ELF-1 (cell line): ENCODE data around the gene IFIT3.
"Not testable (repeated sequence)": the region's sequence is repeated elsewhere in the genome, so short reads cannot be mapped to it uniquely, and the experiment has no call there.

ENCODE experiments used
- DNase-seq: peaks from one replicate; pipeline ENCODE4 v3.0.0-alpha.2; 2016; ENCODE audit warnings: low read depth, low spot score

Gene IFIT3

GRCh38 chr10:89303161-89303560 lies 24.6 kb upstream of the IFIT3 start:
- DNase-seq: no peak

GRCh38 chr10:89304026-89304425 lies 23.8 kb upstream of the IFIT3 start:
- DNase-seq: no peak

- DNase-seq: no peak
Measured at GRCh38 chr10:89304446-89304845, 23.4 kb upstream of the IFIT3 start.

- no peak for DNase-seq
Measured at GRCh38 chr10:89304925-89305324, 22.9 kb upstream of the IFIT3 start.

GRCh38 chr10:89305766-89306433 lies 21.9 kb upstream of the IFIT3 start:
- DNase-seq: no peak

- DNase-seq: no peak
Measured at GRCh38 chr10:89306434-89307268, 21.1 kb upstream of the IFIT3 start.

GRCh38 chr10:89307269-89307577 lies 20.6 kb upstream of the IFIT3 start:
- DNase-seq: no peak

- no peak for DNase-seq
Measured at GRCh38 chr10:89308266-89308665, 19.5 kb upstream of the IFIT3 start.

GRCh38 chr10:89308736-89309135 lies 19.1 kb upstream of the IFIT3 start:
- no peak for DNase-seq

GRCh38 chr10:89309156-89310055 lies 18.4 kb upstream of the IFIT3 start:
- DNase-seq: no peak

GRCh38 chr10:89310056-89310893 lies 17.5 kb upstream of the IFIT3 start:
- no peak for DNase-seq

GRCh38 chr10:89312973-89313372 lies 14.8 kb upstream of the IFIT3 start:
- DNase-seq: no peak

- DNase-seq: no peak
Measured at GRCh38 chr10:89314676-89315075, 13.1 kb upstream of the IFIT3 start.

GRCh38 chr10:89318047-89318446 lies 9.8 kb upstream of the IFIT3 start:
- not testable (repeated sequence) for DNase-seq

- DNase-seq: not testable (repeated sequence)
Measured at GRCh38 chr10:89325081-89325480, 2.7 kb upstream of the IFIT3 start.

GRCh38 chr10:89325856-89326255 lies 1.9 kb upstream of the IFIT3 start:
- not testable (repeated sequence) for DNase-seq

GRCh38 chr10:89329151-89329550 lies 1.4 kb downstream of the IFIT3 start:
- no peak for DNase-seq

- DNase-seq: not testable (repeated sequence)
Measured at GRCh38 chr10:89330014-89330413, 2.2 kb downstream of the IFIT3 start.

GRCh38 chr10:89330537-89331212 lies 2.9 kb downstream of the IFIT3 start:
- no peak for DNase-seq

- DNase-seq: not testable (repeated sequence)
Measured at GRCh38 chr10:89331487-89332122, 3.8 kb downstream of the IFIT3 start.
